ENCODE data around the gene ITSN2.

Gene ITSN2

GRCh38 chr2:24162494-24162893, 197.8 kb downstream of the ITSN2 start:
- no peak overlapping the region for H3K9ac ChIP-seq (ENCODE audit: low read length)
- no peak overlapping the region for H3K4me3 ChIP-seq (ENCODE audit: low read length)
- no peaks in the 10 kb centered on the region for H3K27me3 ChIP-seq (ENCODE audit: control insufficient read depth, insufficient read depth, low read length)
- no peak overlapping the region for H3K27ac ChIP-seq (ENCODE audit: low read length)
- H3K36me3 ChIP-seq (ENCODE audit: control insufficient read depth, low read depth, low read length) = no peaks in the 10 kb centered on the region
- no peaks in the 10 kb centered on the region for H3K4me1 ChIP-seq (ENCODE audit: control insufficient read depth, low read depth, low read length)
- peaks cover 4% of the 10 kb centered on the region for H3K9me3 ChIP-seq (ENCODE audit: control insufficient read depth, low read depth, low read length)

GRCh38 chr2:24160761-24161160, 199.6 kb downstream of the ITSN2 start:
- H3K4me3 ChIP-seq (ENCODE audit: low read length) = no peak overlapping the region

GRCh38 chr2:24159708-24160107, 200.6 kb downstream of the ITSN2 start:
- Histone ChIP-seq H3K27ac (ENCODE audit: low read length) (no peak overlapping the region), H3K9me3 (ENCODE audit: control insufficient read depth, low read depth, low read length) (peaks cover 4% of the 10 kb centered on the region), H3K36me3 (ENCODE audit: control insufficient read depth, low read depth, low read length) (no peaks in the 10 kb centered on the region), H3K27me3 (ENCODE audit: control insufficient read depth, insufficient read depth, low read length) (no peaks in the 10 kb centered on the region), H3K9ac (ENCODE audit: low read length) (no peak overlapping the region), H3K4me1 (ENCODE audit: control insufficient read depth, low read depth, low read length) (no peaks in the 10 kb centered on the region), H3K4me3 (ENCODE audit: low read length) (no peak overlapping the region)

More at GRCh38 chr2:24160761-24161160, 199.6 kb downstream of the ITSN2 start:
- Histone ChIP-seq H3K9me3 (ENCODE audit: control insufficient read depth, low read depth, low read length) (peaks cover 4% of the 10 kb centered on the region), H3K36me3 (ENCODE audit: control insufficient read depth, low read depth, low read length) (no peaks in the 10 kb centered on the region), H3K27ac (ENCODE audit: low read length) (no peak overlapping the region), H3K27me3 (ENCODE audit: control insufficient read depth, insufficient read depth, low read length) (no peaks in the 10 kb centered on the region), H3K9ac (ENCODE audit: low read length) (no peak overlapping the region), H3K4me1 (ENCODE audit: control insufficient read depth, low read depth, low read length) (no peaks in the 10 kb centered on the region)

- Histone ChIP-seq H3K36me3 (ENCODE audit: control insufficient read depth, low read depth, low read length) (no peaks in the 10 kb centered on the region), H3K4me3 (ENCODE audit: low read length) (no peak overlapping the region), H3K9me3 (ENCODE audit: control insufficient read depth, low read depth, low read length) (peaks cover 4% of the 10 kb centered on the region), H3K9ac (ENCODE audit: low read length) (no peak overlapping the region), H3K4me1 (ENCODE audit: control insufficient read depth, low read depth, low read length) (no peaks in the 10 kb centered on the region), H3K27ac (ENCODE audit: low read length) (no peak overlapping the region), H3K27me3 (ENCODE audit: control insufficient read depth, insufficient read depth, low read length) (no peaks in the 10 kb centered on the region)
These were observed 202.2 kb downstream of the ITSN2 start for GRCh38 chr2:24158131-24158530.

DNA sequence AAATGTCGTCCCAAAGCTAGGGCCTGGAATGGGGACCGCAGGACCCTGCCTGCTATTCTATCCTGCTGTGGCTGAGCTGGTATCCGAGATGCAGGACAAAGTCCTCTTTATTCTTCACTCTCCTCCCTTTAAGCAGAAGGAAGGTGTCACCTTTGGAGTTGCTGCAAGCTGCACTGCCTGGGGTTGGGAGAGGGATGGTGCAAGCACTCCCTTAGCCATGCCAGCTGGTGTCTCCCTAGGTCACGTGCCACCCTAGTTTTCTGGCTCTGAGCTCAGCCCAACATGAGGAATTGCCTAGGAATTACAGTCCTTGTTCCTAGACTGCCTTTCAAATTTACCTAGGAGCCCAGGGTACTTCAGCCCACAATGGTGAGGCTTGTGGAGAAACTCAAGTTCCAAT, 206.9 kb downstream of the ITSN2 start:
- Histone ChIP-seq H3K27me3 (ENCODE audit: control insufficient read depth, insufficient read depth, low read length) (no peaks in the 10 kb centered on the region), H3K36me3 (ENCODE audit: control insufficient read depth, low read depth, low read length) (no peaks in the 10 kb centered on the region), H3K27ac (ENCODE audit: low read length) (no peak overlapping the region), H3K9me3 (ENCODE audit: control insufficient read depth, low read depth, low read length) (no peaks in the 10 kb centered on the region), H3K4me1 (ENCODE audit: control insufficient read depth, low read depth, low read length) (no peaks in the 10 kb centered on the region), H3K9ac (ENCODE audit: low read length) (no peak overlapping the region), H3K4me3 (ENCODE audit: low read length) (no peak overlapping the region)

Measured in iPS-18a (cell line).